GM23338 (cell line): ENCODE results near the gene CLIC5. TPM values are rescaled to one million over a fixed set of nuclear protein-coding genes. Genes with fewer than 3 reads are reported as not detected.
A peak's percentile ranks its signal among the peaks of the same experiment; 100 is the strongest.

ENCODE experiments used
- ATAC-seq: fragments of 200-7000 bp; cut with Tn5 transposase; 3 replicates; pipeline ENCODE4 v1.9.1; 2020
- DNase-seq: peaks from one replicate; pipeline ENCODE4 v3.0.0-alpha.2; 2015; ENCODE audit warnings: low spot score
- H2AFZ ChIP-seq: fragments of 200-600 bp; sonication (generic); 2 replicates; pipeline ENCODE4 v1.8.0; 2016; ENCODE audit warnings: antibody characterized with exemption, mild to moderate bottlenecking, moderate library complexity
- H3F3A ChIP-seq: fragments of 200-600 bp; sonication (generic); replicated peaks from 2 replicates; pipeline ENCODE4 v1.8.0; 2017; ENCODE audit warnings: antibody characterized with exemption, mixed run types, low read depth
- H3K27ac ChIP-seq: fragments of 200-600 bp; sonication (generic); 2 replicates; pipeline ENCODE4 v1.6.1; 2016; ENCODE audit warnings: low read depth
- H3K27me3 ChIP-seq: fragments of 200-600 bp; sonication (generic); 2 replicates; pipeline ENCODE4 v1.8.0; 2016; ENCODE audit warnings: mild to moderate bottlenecking, mixed run types, moderate library complexity; ENCODE audit not compliant: insufficient read depth
- H3K36me3 ChIP-seq: fragments of 200-600 bp; sonication (generic); 2 replicates; pipeline ENCODE4 v1.8.0; 2016; ENCODE audit warnings: mild to moderate bottlenecking; ENCODE audit not compliant: insufficient read depth
- H3K4me1 ChIP-seq: fragments of 200-600 bp; sonication (generic); 2 replicates; pipeline ENCODE4 v1.8.0; 2016; ENCODE audit warnings: mild to moderate bottlenecking, moderate library complexity; ENCODE audit not compliant: insufficient read depth
- H3K4me2 ChIP-seq: fragments of 200-600 bp; sonication (generic); 2 replicates; pipeline ENCODE4 v1.7.1; 2017; ENCODE audit warnings: mixed run types
- H3K4me3 ChIP-seq: fragments of 200-600 bp; sonication (generic); 2 replicates; pipeline ENCODE4 v1.6.1; 2016; ENCODE audit warnings: mixed run types
- H3K79me2 ChIP-seq: fragments of 200-600 bp; sonication (generic); replicated peaks from 2 replicates; pipeline ENCODE4 v1.8.0; 2017; ENCODE audit warnings: mild to moderate bottlenecking; ENCODE audit not compliant: insufficient read depth
- H3K9me2 ChIP-seq: fragments of 200-600 bp; sonication (generic); 2 replicates; pipeline ENCODE4 v1.8.0; 2017; ENCODE audit not compliant: insufficient read depth
- H4K20me1 ChIP-seq: fragments of 200-600 bp; sonication (generic); replicated peaks from 2 replicates; pipeline ENCODE4 v1.8.0; 2017; ENCODE audit warnings: mild to moderate bottlenecking; ENCODE audit not compliant: insufficient read depth
- H3K27ac Mint-ChIP-seq: 2 replicates; pipeline ENCODE4 v1.8.0; 2020; ENCODE audit warnings: inconsistent platforms, mild to moderate bottlenecking, moderate library complexity, mixed read lengths
- H3K27me3 Mint-ChIP-seq: 3 replicates; pipeline ENCODE4 v1.8.0; 2022; ENCODE audit warnings: low read depth, mild to moderate bottlenecking, moderate library complexity, mixed read lengths, inconsistent platforms; ENCODE audit not compliant: insufficient read depth, poor library complexity
- H3K36me3 Mint-ChIP-seq: 3 replicates; pipeline ENCODE4 v1.8.0; 2021; ENCODE audit warnings: low read depth, mild to moderate bottlenecking, inconsistent platforms, moderate library complexity, mixed read lengths
- H3K4me1 Mint-ChIP-seq: 3 replicates; pipeline ENCODE4 v1.8.0; 2020; ENCODE audit warnings: mild to moderate bottlenecking, inconsistent platforms, mixed read lengths
- H3K4me3 Mint-ChIP-seq: 3 replicates; pipeline ENCODE4 v1.8.0; 2021; ENCODE audit warnings: moderate library complexity, mild to moderate bottlenecking, inconsistent platforms, mixed read lengths
- H3K9me3 Mint-ChIP-seq: 3 replicates; pipeline ENCODE4 v1.8.0; 2020; ENCODE audit warnings: moderate library complexity, mild to moderate bottlenecking, inconsistent platforms, mixed read lengths
- CREB1 ChIP-seq: fragments of 250-450 bp; sonication (Bioruptor Pico); IDR thresholded peaks from 2 replicates; pipeline ENCODE4 v1.5.0; 2020; ENCODE audit warnings: low read depth, mild to moderate bottlenecking, moderate library complexity
- CTCF ChIP-seq, 2 experiments: fragments of 200-600 bp in 1 of 2; sonication (generic) in 1 of 2; conservative IDR thresholded peaks; 2 replicates each; pipeline versions ENCODE4 v1.5.1 to v1.6.1; 2016 to 2017; ENCODE audit warnings: antibody characterized with exemption in 2 of 2, low read depth in 2 of 2, mild to moderate bottlenecking in 2 of 2, moderate library complexity in 1 of 2
- ETS1 ChIP-seq: IDR thresholded peaks from 2 replicates; pipeline ENCODE4 v1.6.1; 2016; ENCODE audit warnings: antibody characterized with exemption
- EZH2 ChIP-seq: fragments of 200-600 bp; sonication (generic); IDR thresholded peaks from one replicate; pipeline ENCODE4 v1.8.0; 2017; ENCODE audit warnings: antibody characterized with exemption, mild to moderate bottlenecking, low read depth; ENCODE audit not compliant: unreplicated experiment
- EZH2phosphoT487 ChIP-seq: fragments of 200-600 bp; sonication (generic); IDR thresholded peaks from one replicate; pipeline ENCODE4 v1.8.1; 2018; ENCODE audit warnings: antibody characterized with exemption; ENCODE audit not compliant: unreplicated experiment
- JUNB ChIP-seq: IDR thresholded peaks from one replicate; pipeline ENCODE4 v1.6.1; 2016; ENCODE audit warnings: antibody characterized with exemption; ENCODE audit not compliant: unreplicated experiment
- NANOG ChIP-seq: IDR thresholded peaks from 2 replicates; pipeline ENCODE4 v1.6.1; 2016; ENCODE audit warnings: antibody characterized with exemption, borderline replicate concordance
- POLR2AphosphoS5 ChIP-seq: IDR thresholded peaks from 2 replicates; pipeline ENCODE4 v1.6.1; 2016; ENCODE audit warnings: antibody characterized with exemption, low read depth
- REST ChIP-seq: IDR thresholded peaks from one replicate; pipeline ENCODE4 v1.6.1; 2018; ENCODE audit warnings: antibody characterized with exemption; ENCODE audit not compliant: unreplicated experiment
- STAT1 ChIP-seq: IDR thresholded peaks from one replicate; pipeline ENCODE4 v1.6.1; 2016; ENCODE audit warnings: antibody characterized with exemption; ENCODE audit not compliant: unreplicated experiment
- ZNF114 ChIP-seq: fragments of 250-450 bp; sonication (Bioruptor Pico); IDR thresholded peaks from 2 replicates; pipeline ENCODE4 v1.5.0; 2020; ENCODE audit warnings: mild to moderate bottlenecking, moderate library complexity
- ZNF331 ChIP-seq: fragments of 250-450 bp; sonication (Bioruptor Pico); IDR thresholded peaks from 2 replicates; pipeline ENCODE4 v1.5.0; 2020; ENCODE audit warnings: low read depth, mild to moderate bottlenecking, moderate library complexity
- polyA plus RNA-seq: library from polyadenylated mRNA; unstranded; fragments of >200 nt; fragmentation: Nextera tagmentation; extraction: Ambion mirVana; gene quantifications from 2 replicates; pipeline ENCODE4 v1.2.1, GENCODE V29; 2016
- total RNA-seq: library from RNA; depleted of rRNA; stranded (reverse); fragments of >200 nt; shearing (Covaris generic); gene quantifications from 2 replicates; pipeline ENCODE4 v1.2.3, GENCODE V29; 2014

Gene CLIC5
- total and polyA plus RNA-seq, 2 experiments from 2014 or later = 0.08 TPM; not detected in 1

- no peaks in the 10 kb centered on the region for H4K20me1 ChIP-seq
- no peaks in the 10 kb centered on the region for H3K4me1 ChIP-seq
- no peaks in the 10 kb centered on the region for H3K36me3 ChIP-seq
- H3K4me3 ChIP-seq = no peak overlapping the region
- no peak overlapping the region for H3K4me2 ChIP-seq
- no peaks in the 10 kb centered on the region for H3F3A ChIP-seq
- DNase-seq (peak; percentile 59), ATAC-seq (peak; percentile 90)
- Mint-ChIP-seq H3K4me3 (no peak overlapping the region), H3K36me3 (no peaks in the 10 kb centered on the region), H3K4me1 (peaks cover 18% of the 10 kb centered on the region), H3K27me3 (peaks cover 2% of the 10 kb centered on the region), H3K27ac (no peak overlapping the region), H3K9me3 (no peaks in the 10 kb centered on the region)
- TF ChIP-seq STAT1 (no peak), CTCF (conservative IDR thresholded peaks at IDR 0.05; ENCODE audit: low read depth in 2 of 2) (peak; percentile 47 to 69; a peak in 3 of 4 replicates), EZH2 (no peak)
- no peaks in the 10 kb centered on the region for H3K79me2 ChIP-seq
- no peaks in the 10 kb centered on the region for H3K27me3 ChIP-seq
- H3K9me2 ChIP-seq = peaks cover 6% of the 10 kb centered on the region; the same call in 1 of the 2 replicates
- no peak overlapping the region for H3K27ac ChIP-seq
- H2AFZ ChIP-seq = peak overlapping the region; percentile 77
Measured at GRCh38 chr6:45946352-45946751, 69.3 kb downstream of the CLIC5 start.

GRCh38 chr6:45942953-45943352, 72.7 kb downstream of the CLIC5 start:
- no peak overlapping the region for H3K27ac Mint-ChIP-seq

More at GRCh38 chr6:45942953-45943352, 72.7 kb downstream of the CLIC5 start:
- no peak overlapping the region for H2AFZ ChIP-seq
- no peaks in the 10 kb centered on the region for H3K36me3 ChIP-seq
- H3K4me1 ChIP-seq = no peaks in the 10 kb centered on the region
- H3K4me2 ChIP-seq = no peak overlapping the region
- no peaks in the 10 kb centered on the region for H3K36me3 Mint-ChIP-seq
- H3K79me2 ChIP-seq = no peaks in the 10 kb centered on the region
- peaks cover 12% of the 10 kb centered on the region; the same call in 1 of the 2 replicates for H3K9me2 ChIP-seq
- H3K9me3 Mint-ChIP-seq = peaks cover 2% of the 10 kb centered on the region; the same call in 2 of the 3 replicates
- H3K4me1 Mint-ChIP-seq = peaks cover 15% of the 10 kb centered on the region
- H4K20me1 ChIP-seq = no peaks in the 10 kb centered on the region
- peaks cover 1% of the 10 kb centered on the region for H3K27me3 Mint-ChIP-seq
- ATAC-seq (no peak), DNase-seq (no peak)
- no peaks in the 10 kb centered on the region for H3F3A ChIP-seq
- no peak overlapping the region for H3K27ac ChIP-seq
- no peak overlapping the region for H3K4me3 Mint-ChIP-seq
- TF ChIP-seq ZNF331 (CRISPR knock-in tag) (no peak), REST (no peak), EZH2 (no peak), NANOG (no peak), ETS1 (no peak), CTCF (conservative IDR thresholded peaks at IDR 0.05; ENCODE audit: low read depth in 2 of 2) (no peak), POLR2AphosphoS5 (no peak), CREB1 (CRISPR knock-in tag) (no peak), EZH2phosphoT487 (no peak), JUNB (no peak), ZNF114 (CRISPR knock-in tag) (no peak), STAT1 (no peak)
- no peaks in the 10 kb centered on the region for H3K27me3 ChIP-seq
- no peak overlapping the region for H3K4me3 ChIP-seq
